NCI-H69 (cell line): ENCODE measurements around the gene GABBR1.

Experiments used
- DNase-seq: peaks from one replicate; lab custom pipeline; 2025; lab: John Stamatoyannopoulos, UW

GABBR1 gene

DNA sequence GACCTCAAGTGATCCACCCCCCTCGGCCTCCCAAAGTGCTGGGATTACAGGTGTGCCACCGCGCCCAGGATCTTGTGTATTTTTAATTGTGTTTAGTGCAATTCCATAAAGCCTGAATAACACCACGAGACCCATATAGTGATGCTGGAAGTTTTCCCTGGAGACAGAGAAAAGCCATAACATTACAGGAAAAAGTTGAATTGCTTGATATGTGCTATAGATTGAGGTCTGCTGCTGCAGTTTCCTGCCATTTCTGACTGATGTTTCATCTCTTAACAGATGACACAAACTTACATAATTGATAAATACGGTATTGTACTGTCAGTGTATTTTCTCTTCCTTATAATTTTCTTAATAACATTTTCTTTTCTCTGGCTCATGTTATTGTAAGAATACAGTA is 66.1 kb downstream of the GABBR1 start:
- DNase-seq: no peak

- no peak for DNase-seq
Observed at GRCh38 chr6:29564875-29565274, 68.1 kb downstream of the GABBR1 start.

- no peak for DNase-seq
Observed at GRCh38 chr6:29563435-29563965, 69.5 kb downstream of the GABBR1 start.

DNA sequence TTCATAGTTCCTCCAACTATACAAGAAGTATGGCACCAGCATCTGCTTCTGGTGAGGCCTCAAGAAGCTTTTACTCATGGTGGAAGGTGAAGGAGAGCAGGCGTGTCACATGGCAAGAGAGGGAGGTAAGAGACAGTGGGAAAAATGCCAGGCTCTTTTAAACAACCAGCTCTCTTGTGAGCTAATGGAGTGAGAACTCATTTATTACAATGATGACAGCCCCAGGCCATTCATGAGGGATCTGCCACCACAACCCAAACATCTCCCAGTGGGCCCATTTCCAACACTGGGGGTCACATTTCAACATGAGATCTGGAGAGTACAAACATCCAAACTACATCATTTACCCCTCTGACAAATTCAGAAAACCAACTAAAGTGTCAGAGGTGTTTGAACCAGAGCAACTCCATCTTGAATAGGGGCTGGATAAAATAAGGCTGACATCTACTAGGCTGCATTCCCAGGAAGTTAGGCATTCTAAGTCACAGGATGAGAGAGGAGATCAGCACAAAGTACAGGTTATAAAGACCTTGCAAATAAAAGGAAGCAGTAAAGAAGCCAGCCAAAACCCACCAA is 71.3 kb downstream of the GABBR1 start:
- DNase-seq: peak; percentile 5

- no peak for DNase-seq
Observed at GRCh38 chr6:29561091-29561490, 71.9 kb downstream of the GABBR1 start.

- no peak for DNase-seq
Observed at GRCh38 chr6:29559524-29560287, 73.3 kb downstream of the GABBR1 start, which contains the start of gene UBD. UBD (minus strand) TSS chr6:29559732; CDS start chr6:29559701, 31 bp downstream.

GRCh38 chr6:29558439-29559079 is 74.4 kb downstream of the GABBR1 start:
- DNase-seq: no peak

- no peak for DNase-seq
Observed at GRCh38 chr6:29557320-29557719, 75.7 kb downstream of the GABBR1 start.

- DNase-seq: no peak
Observed at GRCh38 chr6:29554764-29555163, 78.2 kb downstream of the GABBR1 start.

- DNase-seq: peak; percentile 8
Observed at GRCh38 chr6:29553268-29554057, 79.5 kb downstream of the GABBR1 start.

DNA sequence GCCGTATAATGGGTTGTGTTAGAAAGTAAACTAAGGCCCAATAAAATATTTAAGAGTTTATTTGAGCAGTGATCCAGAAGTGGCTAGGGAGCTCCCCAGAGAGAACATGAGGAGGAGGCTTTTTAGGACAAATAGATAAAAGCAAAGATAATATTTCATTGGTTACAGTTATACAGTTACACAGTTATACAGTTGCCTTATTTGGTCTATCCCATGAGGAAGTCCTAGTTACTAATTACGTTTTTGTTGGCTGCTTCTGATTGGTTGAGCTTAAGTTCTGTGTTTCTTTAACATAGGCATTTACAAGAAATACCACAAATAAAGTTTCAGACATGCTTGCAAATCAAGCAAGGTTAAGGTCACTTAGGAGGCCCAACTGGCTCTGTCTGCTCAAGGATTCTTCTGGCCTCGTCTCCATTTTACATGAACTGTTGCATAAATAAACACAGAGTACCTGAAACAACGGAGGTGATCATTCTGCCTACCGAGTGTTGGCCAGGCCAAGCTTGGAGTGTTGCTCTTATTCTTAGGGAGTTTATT is 80.4 kb downstream of the GABBR1 start:
- no peak for DNase-seq

DNA sequence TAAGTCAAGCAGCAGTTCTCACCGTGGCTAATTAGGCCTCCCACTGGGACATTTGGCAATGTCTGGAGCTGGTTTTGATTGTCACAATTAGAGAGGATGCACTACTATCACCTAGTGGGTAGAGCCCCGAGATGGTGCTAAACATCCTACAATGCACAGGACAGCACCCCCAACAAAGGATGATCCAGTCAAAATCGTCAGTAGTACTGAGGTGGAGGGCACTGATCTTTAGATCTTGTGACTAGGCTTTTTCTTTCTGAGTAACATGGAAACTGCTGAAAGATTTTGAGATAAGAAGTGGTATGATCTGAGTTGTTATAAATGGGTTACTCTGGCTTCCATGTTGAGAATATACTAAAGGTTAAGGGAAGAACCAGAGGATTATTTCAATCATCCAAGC is 85.4 kb downstream of the GABBR1 start:
- DNase-seq: no peak

DNA sequence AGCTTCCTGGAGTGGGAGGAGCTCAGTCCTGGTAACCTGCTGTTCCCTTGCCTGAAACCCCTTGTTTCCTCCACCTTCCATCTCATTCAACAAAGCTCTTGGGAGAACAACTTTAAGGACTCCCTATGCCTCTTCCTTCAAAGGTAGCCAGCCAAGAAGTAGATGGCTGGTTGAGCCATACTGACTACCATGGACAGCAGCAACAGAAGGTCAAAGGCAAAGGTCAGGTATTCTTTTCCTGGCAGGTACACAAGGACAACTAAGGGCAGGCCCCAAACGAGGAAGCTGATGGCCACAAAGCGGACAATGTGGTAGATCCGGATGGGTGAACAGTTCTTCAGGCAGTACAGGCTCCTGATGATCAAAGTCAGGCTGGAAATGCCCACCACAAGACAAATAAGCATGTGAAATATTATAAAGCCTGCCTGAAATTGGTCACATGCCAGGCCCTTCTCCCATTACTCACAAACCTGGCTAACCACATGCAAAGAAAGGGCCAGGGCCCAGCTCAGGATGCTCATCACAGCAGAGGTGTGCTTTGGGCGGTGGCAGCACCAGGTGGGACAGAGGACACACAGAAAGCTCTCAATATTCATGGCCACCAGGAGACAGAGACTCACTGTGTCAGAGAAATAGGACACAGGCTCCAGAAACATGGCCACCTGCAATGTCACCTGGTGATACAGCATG is 95.1 kb downstream of the GABBR1 start:
- DNase-seq: no peak

GRCh38 chr6:29532320-29532951 is 100.5 kb downstream of the GABBR1 start:
- DNase-seq: no peak

GRCh38 chr6:29531668-29532067 is 101.3 kb downstream of the GABBR1 start:
- DNase-seq: no peak

DNA sequence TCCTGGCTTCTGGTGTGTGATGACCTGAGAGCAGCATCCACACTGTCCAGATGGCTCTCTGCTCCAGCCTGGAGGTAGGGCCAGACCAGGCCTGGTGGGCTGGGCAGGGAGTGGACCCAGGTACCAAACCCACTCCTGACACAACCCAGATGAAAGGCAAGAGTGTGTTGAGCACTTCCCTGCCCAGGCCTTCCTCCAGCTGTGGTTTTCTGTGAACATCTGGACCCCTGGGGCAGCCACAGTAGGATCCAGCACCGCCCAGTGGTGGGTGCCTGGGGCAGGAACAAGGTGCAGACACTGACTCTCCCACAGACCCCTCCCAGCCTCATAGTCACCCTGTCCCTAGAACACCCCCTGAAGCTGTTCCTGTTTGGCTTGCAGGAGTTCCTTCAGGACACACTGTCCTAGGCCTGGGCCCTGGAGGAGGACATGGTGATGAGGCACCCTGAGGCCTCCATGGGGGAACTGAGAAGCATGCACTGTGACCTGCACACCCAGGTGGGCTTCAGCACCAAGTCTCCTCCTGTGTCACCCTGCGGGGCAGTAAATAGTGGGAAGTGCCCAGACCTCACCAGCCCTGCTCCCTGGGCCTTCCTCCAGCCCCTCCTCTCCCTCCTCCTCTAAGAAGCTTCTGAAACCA is 102.2 kb downstream of the GABBR1 start:
- no peak for DNase-seq

GRCh38 chr6:29529956-29530355 is 103.0 kb downstream of the GABBR1 start:
- DNase-seq: no peak

GRCh38 chr6:29528988-29529560 is 103.9 kb downstream of the GABBR1 start:
- DNase-seq: no peak

DNA sequence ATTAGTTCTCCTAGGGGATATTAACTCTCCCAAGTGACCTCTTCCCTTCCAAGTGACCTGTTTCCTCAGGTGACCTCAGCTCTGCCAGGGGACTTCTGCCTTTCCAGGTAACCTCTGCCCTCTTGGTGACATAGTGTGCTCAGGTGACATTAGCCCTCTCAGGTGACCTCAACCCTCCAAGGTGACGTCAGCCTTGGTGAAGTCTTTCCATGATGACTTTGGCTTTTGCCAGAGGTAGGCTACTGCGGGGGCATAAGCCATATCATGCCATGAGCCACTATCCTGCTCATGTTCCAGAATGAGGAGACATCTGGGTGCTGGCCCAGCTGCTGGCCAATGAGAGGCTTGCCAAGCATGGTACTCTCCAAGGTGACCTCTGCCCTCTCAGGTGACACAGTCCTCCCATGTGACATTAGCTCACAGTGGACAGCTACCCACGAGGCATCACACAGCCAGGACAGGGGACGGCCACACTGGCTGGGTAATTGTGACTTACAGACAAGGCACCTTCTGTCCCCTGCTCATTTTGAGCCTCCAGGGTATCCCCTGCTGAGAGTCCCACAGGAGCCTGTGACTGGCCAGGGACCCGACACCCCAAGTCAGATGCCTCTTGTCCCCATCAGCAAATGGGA is 104.6 kb downstream of the GABBR1 start:
- DNase-seq: no peak
